Cerebellar cortex (tissue), 1 donor: ENCODE results near the gene ETS1.

Experiments
- DNase-seq: peaks from one replicate; pipeline ENCODE4 v3.0.0-alpha.2; 2015; ENCODE audit warnings: low spot score

The ETS1 gene

DNA sequence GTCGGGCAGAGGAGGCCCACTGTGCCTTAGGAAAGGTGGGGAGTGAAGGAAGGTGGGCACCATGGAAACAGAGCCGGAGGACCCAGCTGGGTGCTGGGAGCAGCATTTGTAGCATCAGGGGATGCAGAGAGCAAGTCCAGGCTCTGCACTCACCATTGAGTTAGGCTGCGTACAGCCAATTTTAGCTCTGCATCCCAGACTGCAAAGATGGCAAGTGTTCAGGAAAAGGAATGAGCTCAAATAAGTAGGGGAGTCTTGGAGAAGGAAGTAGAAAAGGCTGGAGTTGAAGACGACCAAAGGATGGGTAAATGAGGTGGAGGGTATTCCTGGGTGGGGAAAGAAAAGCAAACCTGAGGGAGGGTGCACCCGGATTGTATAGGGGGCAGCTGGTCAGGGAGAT is 31.6 kb upstream of the ETS1 start:
- DNase-seq: no peak

- no peak for DNase-seq
Measured at GRCh38 chr11:128618603-128619002, 31.2 kb upstream of the ETS1 start.

- DNase-seq: no peak
Measured at GRCh38 chr11:128616161-128616560, 28.8 kb upstream of the ETS1 start.

DNA sequence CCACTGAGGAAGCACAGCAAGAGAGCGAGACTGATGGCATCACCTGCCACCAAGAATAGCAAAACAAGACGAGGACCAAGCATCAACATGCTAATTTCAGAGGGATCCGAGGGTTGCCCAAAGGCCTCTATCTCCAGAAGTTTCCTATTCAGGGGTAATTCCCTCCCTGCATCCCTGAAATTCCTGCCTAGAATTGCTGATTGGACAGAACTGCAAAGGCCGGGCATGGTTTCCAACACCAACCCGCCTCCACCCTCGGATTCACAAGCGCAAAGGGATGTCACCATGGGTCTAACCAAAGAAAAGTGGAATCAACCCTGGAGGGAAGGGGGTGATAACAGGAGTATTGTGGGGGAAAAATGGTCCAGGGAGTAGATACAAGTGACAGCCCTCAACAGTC is 28.3 kb upstream of the ETS1 start:
- no peak for DNase-seq

- DNase-seq: no peak
Measured at GRCh38 chr11:128615076-128615475, 27.7 kb upstream of the ETS1 start.

DNA sequence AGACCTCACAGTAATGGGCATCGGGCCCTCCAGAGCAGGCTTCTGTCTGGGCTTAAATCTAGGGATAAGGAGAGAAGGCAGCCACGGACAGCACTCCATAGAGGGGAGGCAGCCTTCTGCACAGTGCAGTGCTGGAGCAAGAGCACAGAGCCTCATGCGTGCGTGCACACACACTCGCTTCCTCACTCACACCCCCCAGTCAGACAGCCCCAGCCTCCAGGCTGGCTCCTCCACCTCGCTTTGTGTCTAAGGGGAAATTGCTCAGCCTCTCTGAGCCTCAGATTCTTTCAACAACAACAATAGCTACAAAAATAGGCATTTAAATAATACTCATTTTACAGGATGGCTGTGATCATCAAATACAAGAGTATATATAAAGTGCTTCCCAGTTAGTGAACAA is 26.7 kb upstream of the ETS1 start:
- DNase-seq: no peak

- no peak for DNase-seq
Measured at GRCh38 chr11:128613300-128613995, 26.1 kb upstream of the ETS1 start.

DNA sequence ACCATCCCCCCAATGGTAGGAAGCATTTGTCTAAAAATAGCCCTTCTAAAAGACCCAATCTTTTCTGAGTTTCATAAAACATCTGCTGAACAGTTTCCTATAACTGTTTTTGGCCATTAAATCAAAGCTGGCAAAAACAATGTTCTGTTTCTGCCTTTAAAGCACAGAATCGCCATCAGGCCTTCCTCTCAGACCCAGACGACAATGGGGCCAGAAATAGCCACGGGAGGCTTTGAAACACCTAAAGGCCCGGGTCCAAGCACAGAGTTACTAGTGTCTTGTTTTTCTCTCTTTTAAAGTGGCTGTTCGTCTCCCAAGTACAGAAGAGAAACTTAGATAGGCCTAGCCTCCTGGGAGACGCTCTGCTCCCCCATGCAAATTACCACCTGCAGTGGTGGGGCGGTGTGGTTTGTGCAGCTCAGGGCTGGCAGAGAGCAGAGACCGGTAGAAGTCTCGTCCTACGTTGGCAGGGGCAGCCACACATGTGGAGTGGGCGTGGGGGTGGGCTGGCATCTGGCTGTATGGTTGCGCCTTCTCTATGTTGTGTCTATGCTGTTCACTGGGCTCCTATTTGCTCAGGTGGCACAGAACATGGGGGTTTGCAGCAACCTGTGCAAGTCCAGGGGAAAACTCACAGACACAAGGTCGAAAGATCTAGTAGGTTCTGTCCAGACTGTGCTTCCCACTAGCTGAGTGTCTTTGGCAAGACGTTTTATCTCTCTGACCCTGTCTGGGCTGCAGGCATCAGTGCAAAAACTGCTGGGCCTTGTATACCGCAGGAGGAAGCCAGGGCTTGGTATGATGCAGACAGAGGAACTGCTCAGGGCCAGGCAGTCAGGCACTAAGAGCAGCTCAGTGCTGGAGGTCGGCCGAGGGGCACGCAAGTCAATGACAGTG is 23.6 kb upstream of the ETS1 start:
- DNase-seq: no peak

GRCh38 chr11:128609785-128610184 is 22.4 kb upstream of the ETS1 start:
- no peak for DNase-seq

DNA sequence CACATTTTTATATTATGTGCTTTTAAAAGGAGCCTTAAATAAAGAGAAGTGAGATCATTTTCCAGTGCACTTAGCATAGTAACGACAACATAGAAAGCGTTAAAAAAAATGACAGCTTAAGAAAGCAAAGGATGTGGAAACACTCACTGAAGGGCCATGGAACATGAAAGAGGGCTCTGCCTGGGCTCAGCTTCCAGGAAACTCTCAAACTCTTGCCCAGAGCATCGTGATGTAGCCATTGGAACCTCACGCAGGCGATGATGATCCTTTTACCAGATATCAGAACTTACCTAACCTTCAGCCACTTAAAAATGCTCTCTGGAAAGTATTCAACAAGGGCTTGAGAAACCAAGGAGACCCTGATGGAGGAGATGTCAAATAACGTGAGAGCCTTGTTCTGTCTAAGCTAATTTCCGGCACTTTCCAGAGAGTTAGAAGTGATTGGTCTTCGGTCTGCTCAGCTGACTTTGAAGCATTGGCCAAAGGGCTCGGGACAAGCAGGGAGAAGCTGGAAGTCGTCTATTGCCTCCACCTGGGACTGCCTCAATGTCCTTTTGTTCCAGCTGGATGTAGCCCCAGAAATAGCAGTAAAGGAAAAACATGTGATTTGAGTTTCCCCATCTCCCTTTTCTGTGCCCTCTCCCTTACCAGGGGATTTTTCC is 21.5 kb upstream of the ETS1 start:
- no peak for DNase-seq

- DNase-seq: no peak
Measured at GRCh38 chr11:128607819-128608218, 20.5 kb upstream of the ETS1 start.

GRCh38 chr11:128604723-128605122 is 17.4 kb upstream of the ETS1 start:
- DNase-seq: no peak

DNA sequence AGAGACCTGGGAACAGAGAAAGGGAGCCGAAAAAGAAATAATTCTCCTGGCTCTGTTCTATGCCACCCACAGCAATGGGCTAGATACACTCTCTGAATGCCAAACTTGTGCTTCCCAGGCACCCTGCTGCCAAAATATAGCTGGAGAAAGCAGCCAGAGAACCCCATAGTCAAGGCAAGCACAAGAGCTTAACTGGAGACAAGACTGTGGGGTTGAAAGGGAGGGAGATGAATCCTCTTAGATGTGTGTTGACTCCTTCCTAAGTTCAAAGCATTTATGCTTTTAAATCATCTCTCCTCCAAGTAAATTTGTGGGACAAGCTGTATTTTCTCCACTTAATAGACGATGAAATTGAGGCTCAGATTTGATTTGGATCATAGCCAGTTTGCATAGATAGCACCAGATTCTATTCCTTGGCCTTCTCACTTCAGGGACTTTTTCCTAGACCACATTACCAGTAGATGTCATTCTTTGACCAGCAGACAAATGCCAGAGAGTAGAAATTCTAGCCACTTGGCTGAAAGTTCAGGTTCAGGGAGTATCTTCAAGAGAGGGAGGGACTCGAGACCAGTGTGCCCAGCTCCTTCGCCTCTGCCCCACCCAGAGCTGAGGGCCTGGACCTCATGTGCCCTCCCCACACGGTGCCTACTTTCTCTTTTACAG is 16.5 kb upstream of the ETS1 start:
- peak; percentile 1 for DNase-seq

DNA sequence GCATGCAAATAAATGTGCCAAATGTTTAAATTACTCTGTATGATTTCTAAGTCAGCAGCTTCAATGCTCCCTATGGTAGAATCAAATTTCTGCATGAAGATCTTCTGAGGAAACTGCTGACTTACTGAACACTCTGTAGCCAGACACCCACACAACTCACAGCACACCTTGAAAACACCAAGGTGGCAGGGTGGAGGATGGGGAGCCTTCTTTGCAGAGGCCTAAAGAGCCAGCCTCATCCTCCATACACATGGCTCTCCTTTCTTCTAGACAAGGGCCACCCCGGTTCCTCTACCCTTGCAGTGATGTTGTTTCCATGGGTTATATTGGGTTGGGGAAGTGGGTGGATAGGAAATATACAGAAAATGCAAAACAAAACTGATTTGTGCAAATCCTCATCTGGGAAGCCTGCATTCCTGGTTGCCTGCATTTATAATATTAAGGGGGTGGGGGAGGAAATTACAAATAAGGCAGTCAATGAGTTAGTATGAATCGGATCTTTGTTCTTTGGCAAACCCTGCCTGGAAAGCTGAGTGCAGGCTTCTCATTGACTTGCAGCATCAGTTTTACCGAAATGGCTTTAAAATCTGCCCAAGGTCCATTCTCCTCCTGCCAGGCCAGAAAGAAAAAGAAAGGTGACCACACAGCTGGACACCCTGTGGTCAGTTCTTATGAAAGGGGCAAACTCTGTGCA is 15.8 kb upstream of the ETS1 start:
- DNase-seq: peak; percentile 2

DNA sequence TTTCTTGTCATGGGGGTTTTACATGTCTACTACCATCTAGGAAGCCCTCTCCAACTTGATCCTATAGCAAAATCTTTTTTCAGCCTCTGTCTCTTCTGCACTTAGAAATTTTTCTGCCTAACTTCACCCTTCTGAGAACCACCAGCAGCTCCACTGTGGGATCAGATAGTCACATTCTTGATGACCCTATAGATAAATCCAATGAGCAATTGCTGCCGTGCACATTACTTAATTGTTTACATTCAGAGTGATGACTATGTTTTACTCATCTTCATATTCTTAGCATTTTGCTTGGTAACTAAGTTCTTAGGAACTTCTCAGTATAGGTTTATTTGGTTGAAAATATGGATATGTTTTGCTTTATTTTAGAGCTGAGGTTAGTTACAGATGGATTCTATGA is 12.4 kb upstream of the ETS1 start:
- no peak for DNase-seq

DNA sequence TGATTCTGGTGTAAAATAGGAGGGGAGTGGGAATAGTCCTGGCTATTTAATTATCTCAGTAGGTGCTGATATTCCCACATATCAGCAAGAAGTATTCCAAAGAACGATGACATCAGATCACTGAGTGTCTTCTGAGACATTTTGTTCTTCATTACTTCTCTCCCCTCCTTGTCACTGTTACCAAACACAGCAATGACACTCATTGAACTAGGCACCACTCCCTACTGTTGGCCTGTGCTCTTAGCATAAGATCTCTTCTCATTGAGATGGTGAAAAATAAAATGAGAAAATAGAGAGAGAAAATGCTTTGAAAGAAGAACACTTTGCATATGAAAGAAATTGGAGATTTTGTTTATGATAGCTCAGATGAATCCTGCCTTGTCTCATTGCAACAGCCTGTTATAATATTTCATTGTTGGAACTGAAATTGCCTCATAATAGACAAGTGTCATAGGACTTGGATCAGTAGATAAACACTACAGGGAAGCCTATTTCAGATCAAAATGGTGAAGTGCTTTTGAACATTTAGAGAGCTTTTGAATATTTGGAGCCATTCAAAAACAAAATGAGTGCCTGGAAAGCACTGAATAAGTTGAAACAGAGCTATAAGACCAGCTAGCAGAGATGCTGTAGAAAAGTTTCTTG is 11.3 kb upstream of the ETS1 start:
- DNase-seq: no peak

GRCh38 chr11:128598096-128598495 is 10.7 kb upstream of the ETS1 start:
- DNase-seq: no peak

- no peak for DNase-seq
Measured at GRCh38 chr11:128597209-128597608, 9.9 kb upstream of the ETS1 start.

DNA sequence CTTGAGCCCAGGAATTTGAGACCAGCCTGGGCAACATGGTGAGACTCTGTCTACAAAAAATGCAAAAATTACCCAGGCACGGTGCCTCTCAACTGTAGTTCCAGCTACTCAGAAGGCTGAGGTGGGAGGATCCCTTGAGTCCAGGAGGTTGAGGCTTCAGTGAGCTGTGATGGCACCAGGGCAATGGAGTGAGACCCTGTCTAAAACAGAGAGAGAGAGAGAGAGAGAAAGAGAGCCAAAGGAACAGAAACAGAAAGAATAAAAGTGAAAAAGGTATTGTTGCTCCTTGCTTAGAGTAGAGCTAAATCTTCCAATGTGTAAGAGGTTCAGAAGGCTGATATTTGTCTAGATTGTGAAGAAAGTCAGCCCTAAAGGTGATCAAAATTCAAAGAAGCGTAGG is 8.9 kb upstream of the ETS1 start:
- no peak for DNase-seq

GRCh38 chr11:128595775-128596174 is 8.4 kb upstream of the ETS1 start:
- peak; percentile 1 for DNase-seq

DNA sequence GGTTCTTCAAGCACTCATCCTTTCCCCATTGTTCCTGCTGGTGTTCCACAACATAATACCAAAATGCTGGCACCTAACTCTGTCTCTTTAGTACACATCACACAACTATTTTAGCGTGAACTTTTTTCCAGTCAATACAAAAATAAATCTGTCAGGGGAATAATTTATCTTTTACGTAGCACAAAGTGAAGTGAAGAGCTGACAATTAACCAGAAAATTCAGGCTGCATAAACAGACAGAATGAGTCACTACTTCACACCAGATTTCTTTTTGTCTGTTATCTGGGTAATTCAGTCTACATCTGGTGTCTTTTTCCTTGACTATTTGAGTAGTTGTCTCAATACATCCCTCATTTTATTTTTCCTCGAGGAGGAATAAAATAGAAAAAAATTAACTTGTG is 7.9 kb upstream of the ETS1 start:
- no peak for DNase-seq
